Nephron progenitor cell (in vitro differentiated cells): ENCODE measurements around the gene FARP1.

Source experiments
- DNase-seq: peaks from one replicate; pipeline ENCODE4 v3.0.0; 2021
- H3K27ac Mint-ChIP-seq: 2 replicates; pipeline ENCODE4 v1.8.0; 2021; ENCODE audit warnings: mild to moderate bottlenecking, moderate library complexity, mixed read lengths
- H3K27me3 Mint-ChIP-seq: 2 replicates; pipeline ENCODE4 v1.8.0; 2021; ENCODE audit warnings: mild to moderate bottlenecking, low read depth, mixed read lengths; ENCODE audit not compliant: poor library complexity
- H3K36me3 Mint-ChIP-seq: 2 replicates; pipeline ENCODE4 v1.8.0; 2021; ENCODE audit warnings: low read depth, mixed read lengths
- H3K4me1 Mint-ChIP-seq: 2 replicates; pipeline ENCODE4 v1.8.0; 2021; ENCODE audit warnings: mixed read lengths
- H3K4me3 Mint-ChIP-seq: 2 replicates; pipeline ENCODE4 v1.8.0; 2021; ENCODE audit warnings: mild to moderate bottlenecking, moderate library complexity, mixed read lengths
- H3K9me3 Mint-ChIP-seq: 2 replicates; pipeline ENCODE4 v1.8.0; 2021; ENCODE audit warnings: mild to moderate bottlenecking, moderate library complexity, mixed read lengths
- CTCF ChIP-seq: fragments of 200-600 bp; sonication (generic); IDR thresholded peaks from 2 replicates; pipeline ENCODE4 v1.5.0; 2021; ENCODE audit warnings: antibody characterized with exemption

Gene FARP1

GRCh38 chr13:98371516-98372023 lies 228.7 kb downstream of the FARP1 start:
- Mint-ChIP-seq H3K36me3 (peaks cover 95% of the 10 kb centered on the region), H3K27ac (peak overlapping the region; percentile 86), H3K27me3 (no peaks in the 10 kb centered on the region), H3K4me3 (peak overlapping the region; percentile 23), H3K4me1 (peaks cover 59% of the 10 kb centered on the region), H3K9me3 (peaks cover 36% of the 10 kb centered on the region)
- no peak for DNase-seq
- no peak for TF ChIP-seq CTCF

- peak; percentile 29 for DNase-seq
- H3K9me3 Mint-ChIP-seq: peaks cover 41% of the 10 kb centered on the region
- peak overlapping the region; percentile 99 for H3K27ac Mint-ChIP-seq
- peak overlapping the region; percentile 48 for H3K4me3 Mint-ChIP-seq
- peaks cover 95% of the 10 kb centered on the region for H3K36me3 Mint-ChIP-seq
- peaks cover 56% of the 10 kb centered on the region for H3K4me1 Mint-ChIP-seq
- TF ChIP-seq CTCF: no peak
- no peaks in the 10 kb centered on the region for H3K27me3 Mint-ChIP-seq
Observed at GRCh38 chr13:98372876-98373275, 230.0 kb downstream of the FARP1 start.

GRCh38 chr13:98374750-98375149 lies 231.9 kb downstream of the FARP1 start:
- DNase-seq: no peak
- Mint-ChIP-seq H3K4me3 (no peak overlapping the region), H3K9me3 (peaks cover 41% of the 10 kb centered on the region), H3K27me3 (no peaks in the 10 kb centered on the region), H3K36me3 (peaks cover 94% of the 10 kb centered on the region), H3K27ac (no peak overlapping the region), H3K4me1 (peaks cover 47% of the 10 kb centered on the region)
- no peak for TF ChIP-seq CTCF

- no peaks in the 10 kb centered on the region for H3K27me3 Mint-ChIP-seq
- peaks cover 41% of the 10 kb centered on the region for H3K9me3 Mint-ChIP-seq
- peaks cover 94% of the 10 kb centered on the region for H3K36me3 Mint-ChIP-seq
- no peak for DNase-seq
- no peak for TF ChIP-seq CTCF
- H3K27ac Mint-ChIP-seq: peak overlapping the region; percentile 91
- H3K4me1 Mint-ChIP-seq: peaks cover 26% of the 10 kb centered on the region
- H3K4me3 Mint-ChIP-seq: no peak overlapping the region
Observed at GRCh38 chr13:98377635-98378378, 234.9 kb downstream of the FARP1 start.

GRCh38 chr13:98384739-98385138 lies 241.8 kb downstream of the FARP1 start:
- Mint-ChIP-seq H3K4me3 (no peak overlapping the region), H3K27ac (peak overlapping the region; percentile 89), H3K36me3 (peaks cover 93% of the 10 kb centered on the region), H3K4me1 (peaks cover 57% of the 10 kb centered on the region), H3K27me3 (no peaks in the 10 kb centered on the region), H3K9me3 (no peaks in the 10 kb centered on the region)
- TF ChIP-seq CTCF: no peak
- no peak for DNase-seq

GRCh38 chr13:98385606-98386005 lies 242.7 kb downstream of the FARP1 start:
- H3K4me3 Mint-ChIP-seq: no peak overlapping the region
- no peak for TF ChIP-seq CTCF
- DNase-seq: no peak
- H3K4me1 Mint-ChIP-seq: peaks cover 57% of the 10 kb centered on the region
- peak overlapping the region; percentile 89 for H3K27ac Mint-ChIP-seq
- H3K9me3 Mint-ChIP-seq: no peaks in the 10 kb centered on the region
- peaks cover 93% of the 10 kb centered on the region for H3K36me3 Mint-ChIP-seq
- no peaks in the 10 kb centered on the region for H3K27me3 Mint-ChIP-seq
